HEK293 (cell line): ENCODE measurements around the gene HMGXB4.

Experiments
- CTCF ChIA-PET: fragments of 350-600 bp; formaldehyde crosslinking; extraction: SDS; loops from one replicate; lab custom pipeline; 2021; ENCODE audit warnings: antibody characterized with exemption; lab: Yijun Ruan, JAX
- POLR2A ChIA-PET: fragments of 300-600 bp; formaldehyde crosslinking; extraction: SDS; loops from one replicate; lab custom pipeline; 2020; ENCODE audit warnings: antibody characterized with exemption, inconsistent platforms; lab: Yijun Ruan, JAX
- H3K27ac ChIP-seq: fragments of 200-500 bp; sonication (Bioruptor generic); 2 replicates; pipeline ENCODE4 v1.5.1; 2014; ENCODE audit warnings: low read depth, low read length, control low read depth, inconsistent platforms; ENCODE audit errors: extremely low read depth
- H3K36me3 ChIP-seq, 2 experiments: fragments of 200-500 bp in 1 of 2; sonication (Bioruptor generic) in 1 of 2; 1 replicate in 1 of 2; 2 replicates in 1 of 2; pipeline ENCODE4 v1.5.1; 2014 to 2017; ENCODE audit warnings: inconsistent platforms in 2 of 2, low read length in 2 of 2; ENCODE audit not compliant: control insufficient read depth in 2 of 2, insufficient read depth in 1 of 2
- H3K4me1 ChIP-seq: fragments of 200-500 bp; sonication (Bioruptor generic); 2 replicates; pipeline ENCODE4 v1.5.1; 2014; ENCODE audit warnings: mild to moderate bottlenecking, low read length, inconsistent platforms; ENCODE audit not compliant: control insufficient read depth, insufficient read depth
- H3K4me3 ChIP-seq: 2 replicates; pipeline ENCODE4 v1.5.1; 2011; ENCODE audit warnings: low read depth, mild to moderate bottlenecking, control low read depth, low read length, moderate library complexity
- H3K9me3 ChIP-seq: fragments of 200-500 bp; sonication (Bioruptor generic); 2 replicates; pipeline ENCODE4 v1.5.1; 2014; ENCODE audit warnings: low read depth, low read length, inconsistent platforms; ENCODE audit not compliant: control insufficient read depth, insufficient read depth
- ATF2 ChIP-seq: fragments of 450-650 bp; formaldehyde crosslinking; IDR thresholded peaks from 2 replicates; pipeline ENCODE4 v1.5.1; 2016; ENCODE audit warnings: missing biosample characterization, missing genetic modification characterization, low read depth
- GLIS1 ChIP-seq: fragments of 450-650 bp; formaldehyde crosslinking; IDR thresholded peaks from 2 replicates; pipeline ENCODE4 v1.5.1; 2016; ENCODE audit warnings: missing biosample characterization, missing genetic modification characterization
- OVOL3 ChIP-seq: fragments of 450-650 bp; formaldehyde crosslinking; IDR thresholded peaks from 2 replicates; pipeline ENCODE4 v1.5.1; 2016; ENCODE audit warnings: missing biosample characterization, missing genetic modification characterization
- PBX3 ChIP-seq: sonication (generic); formaldehyde crosslinking; IDR thresholded peaks from 2 replicates; pipeline ENCODE4 v1.8.1; 2022; ENCODE audit warnings: mild to moderate bottlenecking, moderate library complexity, missing genetic modification reagents
- REST ChIP-seq: fragments of 450-650 bp; formaldehyde crosslinking; IDR thresholded peaks from 2 replicates; pipeline ENCODE4 v1.5.1; 2016; ENCODE audit warnings: missing biosample characterization, missing genetic modification characterization
- SALL2 ChIP-seq: fragments of 450-650 bp; formaldehyde crosslinking; IDR thresholded peaks from 2 replicates; pipeline ENCODE4 v1.5.0; 2017; ENCODE audit warnings: missing biosample characterization, mild to moderate bottlenecking, missing genetic modification characterization, borderline replicate concordance
- ZBTB21 ChIP-seq: fragments of 450-650 bp; formaldehyde crosslinking; IDR thresholded peaks from 2 replicates; pipeline ENCODE4 v1.5.1; 2017; ENCODE audit warnings: missing biosample characterization, missing genetic modification characterization
- ZFHX2 ChIP-seq: fragments of 450-650 bp; formaldehyde crosslinking; conservative IDR thresholded peaks from 2 replicates; pipeline ENCODE4 v1.5.1; 2016; ENCODE audit warnings: missing biosample characterization, missing genetic modification characterization
- ZFP3 ChIP-seq: fragments of 450-650 bp; formaldehyde crosslinking; IDR thresholded peaks from 2 replicates; pipeline ENCODE4 v1.5.1; 2016; ENCODE audit warnings: low read depth, missing biosample characterization, missing genetic modification characterization
- ZFP69B ChIP-seq: fragments of 450-650 bp; formaldehyde crosslinking; IDR thresholded peaks from 2 replicates; pipeline ENCODE4 v1.5.1; 2016; ENCODE audit warnings: missing biosample characterization, missing genetic modification characterization
- ZNF211 ChIP-seq: fragments of 450-650 bp; formaldehyde crosslinking; IDR thresholded peaks from 2 replicates; pipeline ENCODE4 v1.5.1; 2016; ENCODE audit warnings: low read depth, missing biosample characterization, missing genetic modification characterization
- ZNF324 ChIP-seq: fragments of 450-650 bp; formaldehyde crosslinking; IDR thresholded peaks from 2 replicates; pipeline ENCODE4 v1.5.1; 2016; ENCODE audit warnings: missing biosample characterization, missing genetic modification characterization
- ZNF510 ChIP-seq: fragments of 450-650 bp; formaldehyde crosslinking; IDR thresholded peaks from 2 replicates; pipeline ENCODE4 v1.5.1; 2018; ENCODE audit warnings: mild to moderate bottlenecking, missing genetic modification characterization, missing biosample characterization; ENCODE audit not compliant: insufficient replicate concordance
- ZNF596 ChIP-seq: fragments of 450-650 bp; IDR thresholded peaks from 2 replicates; pipeline ENCODE4 v1.5.0; 2018; ENCODE audit warnings: missing biosample characterization, mild to moderate bottlenecking, missing genetic modification characterization, moderate library complexity
- ZNF600 ChIP-seq: fragments of 450-650 bp; formaldehyde crosslinking; IDR thresholded peaks from 2 replicates; pipeline ENCODE4 v1.5.1; 2016; ENCODE audit warnings: missing biosample characterization, missing genetic modification characterization
- ZNF624 ChIP-seq: fragments of 450-650 bp; formaldehyde crosslinking; IDR thresholded peaks from 2 replicates; pipeline ENCODE4 v1.5.1; 2017; ENCODE audit warnings: missing biosample characterization, missing genetic modification characterization
- ZNF701 ChIP-seq: fragments of 450-650 bp; formaldehyde crosslinking; IDR thresholded peaks from 2 replicates; pipeline ENCODE4 v1.5.1; 2016; ENCODE audit warnings: missing biosample characterization, missing genetic modification characterization
- ZSCAN16 ChIP-seq: fragments of 450-650 bp; formaldehyde crosslinking; IDR thresholded peaks from 2 replicates; pipeline ENCODE4 v1.5.1; 2016; ENCODE audit warnings: missing biosample characterization, missing genetic modification characterization
- ZSCAN30 ChIP-seq: fragments of 450-650 bp; IDR thresholded peaks from 2 replicates; pipeline ENCODE4 v1.5.1; 2018; ENCODE audit warnings: missing biosample characterization, mild to moderate bottlenecking, missing genetic modification characterization, moderate library complexity
- TF ChIP-seq, protein P1 (sequence below): fragments of 450-650 bp; formaldehyde crosslinking; IDR thresholded peaks from 2 replicates; pipeline ENCODE4 v1.5.1; 2016; ENCODE audit warnings: missing biosample characterization, missing genetic modification characterization
- TF ChIP-seq, protein P2 (sequence below): fragments of 450-650 bp; formaldehyde crosslinking; conservative IDR thresholded peaks from 2 replicates; pipeline ENCODE4 v1.5.1; 2016; ENCODE audit warnings: low read depth, missing biosample characterization, missing genetic modification characterization

The HMGXB4 gene

DNA sequence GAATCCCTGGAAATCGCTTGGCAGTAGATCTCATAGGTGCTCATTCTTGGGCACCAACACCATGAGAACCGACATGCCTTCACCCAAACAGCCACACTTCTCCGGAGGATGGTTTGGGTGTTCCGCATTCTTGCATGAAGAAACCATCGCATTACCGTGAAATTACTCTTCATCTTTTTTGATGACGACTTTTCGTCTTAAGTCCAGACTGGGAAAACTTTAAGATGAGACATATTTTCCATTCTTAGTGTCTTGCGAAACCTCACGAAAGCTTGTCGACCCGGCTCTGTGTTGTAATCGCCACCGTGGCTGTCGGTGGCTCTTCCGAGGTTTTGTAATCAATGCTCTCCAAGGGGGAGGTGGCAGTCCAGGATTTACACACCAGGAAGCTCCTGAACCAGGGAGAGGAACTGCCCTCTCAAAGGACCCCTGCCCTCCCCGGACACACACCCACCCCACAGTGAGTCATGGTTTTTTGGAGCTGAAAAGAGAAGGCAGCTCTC is 44.1 kb downstream of the HMGXB4 start (continued):
- TF ChIP-seq ZFP69B (tag by site-specific recombination): no peak
- no peak for TF ChIP-seq ZBTB21 (tag by site-specific recombination)

- Histone ChIP-seq H3K4me1 (no peaks in the 10 kb centered on the region), H3K36me3 (peaks cover 0 to 1% of the 10 kb centered on the region in 2 experiments; a peak in 1 of 3 replicates), H3K27ac (no peak overlapping the region), H3K9me3 (no peaks in the 10 kb centered on the region), H3K4me3 (no peak overlapping the region)
- CTCF ChIA-PET: interaction anchor here (0.5 to 0.7 kb wide), 2 partner anchors 14 to 1001 kb away, joined by 3 read pairs; no protein-coding TSS in a partner anchor
- POLR2A ChIA-PET: no interaction called here
- no peak for TF ChIP-seq ZNF211
- TF ChIP-seq ZFHX2: no peak
- TF ChIP-seq PBX3 (CRISPR knock-in tag): no peak
- no peak for TF ChIP-seq OVOL3 (tag by site-specific recombination)
- no peak for TF ChIP-seq ZSCAN30 (tag by site-specific recombination)
- no peak for TF ChIP-seq ZNF624 (tag by site-specific recombination)
- no peak for TF ChIP-seq ZNF324
- TF ChIP-seq ZNF600 (tag by site-specific recombination): no peak
- no peak for TF ChIP-seq ATF2
- TF ChIP-seq, protein P1, sequence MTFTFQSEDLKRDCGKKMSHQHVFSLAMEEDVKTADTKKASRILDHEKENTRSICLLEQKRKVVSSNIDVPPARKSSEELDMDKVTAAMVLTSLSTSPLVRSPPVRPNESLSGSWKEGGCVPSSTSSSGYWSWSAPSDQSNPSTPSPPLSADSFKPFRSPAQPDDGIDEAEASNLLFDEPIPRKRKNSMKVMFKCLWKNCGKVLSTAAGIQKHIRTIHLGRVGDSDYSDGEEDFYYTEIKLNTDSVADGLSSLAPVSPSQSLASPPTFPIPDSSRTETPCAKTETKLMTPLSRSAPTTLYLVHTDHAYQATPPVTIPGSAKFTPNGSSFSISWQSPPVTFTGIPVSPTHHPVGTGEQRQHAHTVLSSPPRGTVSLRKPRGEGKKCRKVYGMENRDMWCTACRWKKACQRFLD (tag by site-specific recombination): no peak
- no peak for TF ChIP-seq ZSCAN16
- no peak for TF ChIP-seq GLIS1 (tag by site-specific recombination)
- no peak for TF ChIP-seq ZFP3 (tag by site-specific recombination)
- TF ChIP-seq SALL2 (tag by site-specific recombination): no peak
- TF ChIP-seq ZNF596 (tag by site-specific recombination): no peak
- no peak for TF ChIP-seq REST (tag by site-specific recombination)
- TF ChIP-seq, protein P2, sequence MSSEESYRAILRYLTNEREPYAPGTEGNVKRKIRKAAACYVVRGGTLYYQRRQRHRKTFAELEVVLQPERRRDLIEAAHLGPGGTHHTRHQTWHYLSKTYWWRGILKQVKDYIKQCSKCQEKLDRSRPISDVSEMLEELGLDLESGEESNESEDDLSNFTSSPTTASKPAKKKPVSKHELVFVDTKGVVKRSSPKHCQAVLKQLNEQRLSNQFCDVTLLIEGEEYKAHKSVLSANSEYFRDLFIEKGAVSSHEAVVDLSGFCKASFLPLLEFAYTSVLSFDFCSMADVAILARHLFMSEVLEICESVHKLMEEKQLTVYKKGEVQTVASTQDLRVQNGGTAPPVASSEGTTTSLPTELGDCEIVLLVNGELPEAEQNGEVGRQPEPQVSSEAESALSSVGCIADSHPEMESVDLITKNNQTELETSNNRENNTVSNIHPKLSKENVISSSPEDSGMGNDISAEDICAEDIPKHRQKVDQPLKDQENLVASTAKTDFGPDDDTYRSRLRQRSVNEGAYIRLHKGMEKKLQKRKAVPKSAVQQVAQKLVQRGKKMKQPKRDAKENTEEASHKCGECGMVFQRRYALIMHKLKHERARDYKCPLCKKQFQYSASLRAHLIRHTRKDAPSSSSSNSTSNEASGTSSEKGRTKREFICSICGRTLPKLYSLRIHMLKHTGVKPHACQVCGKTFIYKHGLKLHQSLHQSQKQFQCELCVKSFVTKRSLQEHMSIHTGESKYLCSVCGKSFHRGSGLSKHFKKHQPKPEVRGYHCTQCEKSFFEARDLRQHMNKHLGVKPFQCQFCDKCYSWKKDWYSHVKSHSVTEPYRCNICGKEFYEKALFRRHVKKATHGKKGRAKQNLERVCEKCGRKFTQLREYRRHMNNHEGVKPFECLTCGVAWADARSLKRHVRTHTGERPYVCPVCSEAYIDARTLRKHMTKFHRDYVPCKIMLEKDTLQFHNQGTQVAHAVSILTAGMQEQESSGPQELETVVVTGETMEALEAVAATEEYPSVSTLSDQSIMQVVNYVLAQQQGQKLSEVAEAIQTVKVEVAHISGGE (tag by site-specific recombination): no peak
- no peak for TF ChIP-seq ZNF701 (tag by site-specific recombination)
- no peak for TF ChIP-seq ZNF510 (tag by site-specific recombination)
Observed at GRCh38 chr22:35303029-35303624, 45.8 kb downstream of the HMGXB4 start.
